Colon (tissue), 2 donors: Measurements from ENCODE around the gene PSMA1.

Experiments used
- FAIRE-seq: peaks from 2 replicates; lab custom pipeline; 2012; peaks lifted over from hg19 to GRCh38; lab: Jason Lieb, UNC
- donor health status: control.
- donor health status: control.

Gene PSMA1

DNA sequence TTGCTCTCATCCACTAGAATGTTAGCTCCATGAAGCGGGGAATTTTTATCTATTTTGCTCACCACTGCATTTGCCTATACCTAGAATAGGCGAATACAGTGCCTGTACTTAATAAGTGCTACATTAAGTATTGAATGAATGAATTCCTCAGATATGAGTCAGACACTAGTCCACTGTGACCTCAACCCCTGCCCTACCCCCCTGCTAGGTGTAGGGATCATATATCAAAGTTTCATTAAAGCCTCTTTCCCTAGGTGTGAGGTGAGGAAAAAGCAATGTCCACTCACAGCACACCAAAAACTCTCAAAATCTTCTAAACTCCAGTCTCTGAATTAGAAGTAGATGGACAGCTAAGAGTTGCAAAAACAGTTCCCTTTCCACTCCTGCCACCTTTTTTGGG is 9.8 kb upstream of the PSMA1 start:
- FAIRE-seq = no peak

- no peak for FAIRE-seq
These were observed 9.1 kb upstream of the PSMA1 start for GRCh38 chr11:14529321-14529720.

DNA sequence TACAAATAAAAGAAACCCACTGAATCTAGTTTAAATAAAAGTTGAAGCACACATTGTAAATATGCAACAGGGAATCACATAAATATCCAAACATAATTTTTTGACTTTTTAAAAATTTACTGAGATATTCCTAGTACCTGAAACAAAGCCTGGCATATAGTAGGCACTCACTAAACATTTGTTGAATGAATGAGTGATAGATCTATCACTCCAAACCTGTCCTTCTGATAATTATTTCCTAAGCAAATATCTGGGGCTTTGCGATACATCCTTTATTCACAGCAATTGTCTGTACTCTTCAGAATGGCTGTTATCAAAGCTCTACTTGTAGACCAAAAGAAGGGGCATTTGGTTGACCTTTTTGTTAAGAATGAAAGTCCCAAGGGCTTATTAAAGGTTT is 2.6 kb upstream of the PSMA1 start:
- no peak for FAIRE-seq

- no peak for FAIRE-seq
These were observed 2.1 kb upstream of the PSMA1 start for GRCh38 chr11:14522245-14522644.

DNA sequence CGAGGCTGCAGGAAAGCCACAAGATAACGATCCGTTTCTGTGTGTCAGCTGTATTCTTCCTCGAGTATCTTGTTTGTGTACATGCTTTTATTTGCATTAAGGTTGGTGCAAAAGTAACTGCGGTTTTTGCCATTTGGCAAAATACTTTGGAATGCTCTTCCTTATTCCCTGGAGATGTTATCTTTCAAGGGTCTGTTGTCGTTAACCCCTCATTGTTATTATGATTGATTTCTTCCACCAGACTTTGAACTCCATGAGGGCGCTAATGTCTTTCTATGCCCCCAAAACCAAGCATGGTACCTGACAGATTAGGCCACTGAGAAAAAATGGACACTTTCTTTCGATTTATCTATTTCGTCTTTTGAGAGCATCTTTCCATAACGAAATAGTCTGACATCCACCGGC is 563 bp upstream of the PSMA1 start:
- no peak for FAIRE-seq

DNA sequence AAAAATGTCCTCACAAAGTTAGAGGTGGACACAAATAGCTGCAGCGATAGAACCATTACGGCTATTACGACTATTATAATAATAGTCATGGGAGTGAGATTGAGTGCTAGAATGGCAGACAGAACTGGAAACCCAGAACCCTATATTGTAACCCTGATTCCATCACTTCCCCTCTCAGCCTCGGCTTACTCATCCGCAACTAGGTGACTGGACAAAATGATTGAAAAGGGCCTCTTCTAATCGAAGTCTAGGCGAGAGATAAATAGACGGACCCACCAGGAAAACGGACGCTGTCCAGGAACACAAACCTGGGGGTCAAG is 629 bp downstream of the PSMA1 start:
- no peak for FAIRE-seq

- FAIRE-seq = no peak
These were observed 1.4 kb downstream of the PSMA1 start for GRCh38 chr11:14518820-14519219.

DNA sequence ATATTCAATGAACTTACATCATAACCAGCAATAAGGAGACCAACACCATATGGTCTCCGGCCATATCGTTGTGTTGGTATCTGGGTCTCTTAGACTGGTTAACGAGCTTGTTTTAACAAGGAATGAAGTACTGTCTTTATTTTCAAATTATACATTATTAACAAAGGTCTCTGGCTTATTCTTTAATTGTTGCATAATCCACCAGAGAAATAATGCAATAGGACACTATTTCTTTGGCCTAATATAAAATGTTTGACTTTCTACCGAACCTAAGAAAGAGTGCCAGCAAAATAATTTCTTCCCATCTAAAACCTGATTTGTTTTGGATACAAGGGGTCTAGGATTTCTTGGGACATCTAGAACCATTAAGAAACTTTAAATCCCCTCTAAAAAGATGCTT is 6.4 kb downstream of the PSMA1 start:
- no peak for FAIRE-seq

GRCh38 chr11:14506532-14506931 is 13.7 kb downstream of the PSMA1 start:
- FAIRE-seq = no peak

DNA sequence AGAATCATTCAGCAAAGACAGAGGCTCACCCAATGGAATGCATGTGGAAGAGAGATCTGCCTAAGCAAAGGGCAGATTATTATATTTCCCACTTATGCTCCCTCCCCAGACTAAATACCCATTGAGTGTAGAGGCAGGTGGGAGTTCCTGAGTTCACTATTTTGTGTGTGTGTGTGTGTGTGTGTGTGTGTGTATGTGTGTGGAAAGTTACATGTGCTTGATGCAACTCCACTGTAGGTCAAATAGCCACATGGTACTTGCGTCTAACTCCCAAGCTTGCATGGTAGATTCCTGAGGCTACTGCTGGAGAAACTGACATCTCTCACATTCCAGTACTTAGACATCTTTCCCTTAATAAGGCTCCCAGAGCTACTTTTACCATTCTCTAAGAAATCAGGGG is 17.2 kb downstream of the PSMA1 start:
- no peak for FAIRE-seq

GRCh38 chr11:14502039-14502438 is 18.1 kb downstream of the PSMA1 start:
- no peak for FAIRE-seq

- FAIRE-seq = no peak
These were observed 20.0 kb downstream of the PSMA1 start for GRCh38 chr11:14500181-14500651.

GRCh38 chr11:14499560-14500180 is 20.5 kb downstream of the PSMA1 start, which contains the start of gene COPB1:
Gene COPB1 (minus strand): TSS chr11:14499811. CDS start chr11:14498928, 883 bp downstream.
- FAIRE-seq = no peak

DNA sequence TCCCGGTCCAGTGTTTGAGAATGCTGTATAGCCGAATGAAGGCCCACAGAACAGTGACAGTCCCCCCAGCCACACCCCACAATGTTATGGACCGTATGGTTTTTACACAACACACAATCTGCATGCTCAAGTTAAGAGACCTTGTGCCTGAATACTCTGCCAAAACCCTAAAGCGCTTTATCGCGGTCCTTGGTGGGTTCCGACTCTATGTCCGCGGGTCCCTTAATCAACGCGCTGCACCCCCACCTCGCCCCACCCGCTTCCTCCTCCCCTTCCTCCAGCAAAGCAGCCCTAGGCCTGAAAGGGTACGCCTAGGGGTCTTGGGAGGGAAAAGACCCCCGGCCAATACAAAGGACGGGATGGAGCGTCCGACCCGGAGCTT is 21.0 kb downstream of the PSMA1 start:
- FAIRE-seq = no peak

- no peak for FAIRE-seq
These were observed 39.5 kb downstream of the PSMA1 start for GRCh38 chr11:14480716-14481115.

DNA sequence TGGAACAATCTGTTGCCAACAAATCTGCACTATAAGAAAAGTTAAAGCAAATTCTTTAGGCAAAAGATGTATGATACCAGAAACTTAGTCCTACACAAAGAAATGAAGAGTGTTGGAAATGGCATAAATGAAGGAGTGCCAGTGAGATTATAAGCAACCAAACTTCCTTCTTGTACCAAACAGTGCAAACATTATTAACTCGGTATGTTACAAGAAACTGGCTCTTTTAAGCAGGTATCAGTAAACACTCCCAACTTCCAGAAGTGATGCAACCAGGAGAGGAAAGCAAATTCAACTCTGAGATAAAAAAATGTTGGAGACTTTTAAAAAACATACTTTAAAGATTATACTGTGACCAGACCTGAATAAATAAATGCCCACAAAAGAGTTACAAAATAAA is 49.1 kb downstream of the PSMA1 start:
- FAIRE-seq = no peak

GRCh38 chr11:14463623-14464022 is 56.6 kb downstream of the PSMA1 start:
- no peak for FAIRE-seq

- FAIRE-seq = no peak
These were observed 60.0 kb downstream of the PSMA1 start for GRCh38 chr11:14460147-14460546.

DNA sequence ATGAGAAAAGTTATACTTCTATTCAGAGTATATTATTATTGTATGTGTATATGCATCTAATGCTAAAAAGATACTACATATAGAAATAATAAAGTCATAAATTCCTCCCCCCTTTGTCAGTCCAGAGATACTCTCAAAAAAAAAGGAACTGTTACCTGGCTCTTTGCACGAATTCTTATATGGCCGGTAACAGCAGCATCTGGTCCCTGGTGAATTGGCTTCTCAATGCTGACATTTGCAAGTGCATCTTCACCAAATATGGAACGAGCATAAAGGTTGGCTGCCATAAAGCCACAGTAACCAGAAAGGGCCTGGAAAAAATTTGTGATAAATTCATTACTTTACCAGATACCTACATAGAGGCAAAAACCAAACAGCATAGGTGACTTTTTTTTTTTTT is 61.8 kb downstream of the PSMA1 start:
- no peak for FAIRE-seq

DNA sequence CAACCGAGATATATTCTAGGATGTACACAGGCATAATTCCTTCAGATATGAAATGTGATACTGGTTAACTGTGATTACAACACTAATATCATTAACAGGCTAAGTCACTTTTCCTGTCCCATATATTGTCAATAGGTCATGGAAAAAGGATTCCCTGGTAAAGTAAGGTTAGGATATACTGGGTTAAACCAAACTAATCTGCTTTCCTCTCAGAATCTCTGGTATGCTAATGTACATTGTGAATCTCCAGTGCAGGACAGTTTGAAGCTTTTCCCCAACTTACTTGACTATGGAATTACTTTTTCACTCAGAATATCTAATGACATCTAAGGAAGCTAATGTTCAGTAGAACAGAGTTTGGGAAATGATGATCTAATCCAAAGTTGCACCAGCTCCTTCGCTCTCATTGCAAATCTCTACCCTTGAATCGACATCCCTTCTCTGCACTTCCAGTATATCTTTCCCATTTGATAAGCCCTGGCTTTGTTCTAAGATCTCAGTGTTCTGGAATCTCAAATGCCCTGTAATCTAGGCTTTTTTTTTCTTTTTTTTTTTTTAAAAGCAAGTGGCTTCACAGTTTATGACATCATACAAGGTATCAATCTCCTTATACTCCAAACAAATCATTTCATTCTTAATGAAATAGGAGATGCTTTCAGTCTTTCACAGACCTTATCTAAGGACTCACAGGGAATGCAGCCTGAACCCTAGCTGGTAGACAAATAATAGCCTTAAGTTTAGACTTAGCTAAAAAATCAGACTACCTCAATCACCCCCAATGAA is 64.3 kb downstream of the PSMA1 start:
- no peak for FAIRE-seq
